Ramos (cell line): Measurements from ENCODE around the gene CNTNAP2.
"Not testable (repeated sequence)": the region's sequence is repeated elsewhere in the genome, so short reads cannot be mapped to it uniquely, and the experiment has no call there.

Source experiments
- in situ Hi-C: fragments of 300-500 bp; cut with MboI; formaldehyde crosslinking; loops from one replicate; pipeline ENCODE4 v1.14.3; 2022; ENCODE audit warnings: low sequenced_read_pairs; ENCODE audit not compliant: unreplicated experiment

Gene CNTNAP2

DNA sequence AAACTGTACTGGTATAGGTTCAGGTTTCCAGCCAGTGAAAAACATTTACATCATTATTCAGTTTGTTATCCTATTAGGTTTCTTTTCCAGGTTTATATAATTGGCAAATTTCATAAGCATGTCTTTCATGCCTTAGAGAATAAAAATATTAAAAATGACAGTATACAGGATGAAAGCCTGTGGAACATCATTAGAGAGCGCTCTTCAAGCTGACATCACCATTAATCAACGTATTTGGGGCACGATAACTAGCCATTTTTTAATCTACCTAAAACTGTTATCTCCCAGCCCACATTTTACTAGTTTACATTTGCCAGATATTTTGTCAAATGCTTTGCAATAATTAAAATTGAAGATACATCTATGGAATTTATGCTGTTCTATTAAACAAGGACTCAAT, 714.1 kb downstream of the CNTNAP2 start:
- in situ Hi-C loops: no loop called here

DNA sequence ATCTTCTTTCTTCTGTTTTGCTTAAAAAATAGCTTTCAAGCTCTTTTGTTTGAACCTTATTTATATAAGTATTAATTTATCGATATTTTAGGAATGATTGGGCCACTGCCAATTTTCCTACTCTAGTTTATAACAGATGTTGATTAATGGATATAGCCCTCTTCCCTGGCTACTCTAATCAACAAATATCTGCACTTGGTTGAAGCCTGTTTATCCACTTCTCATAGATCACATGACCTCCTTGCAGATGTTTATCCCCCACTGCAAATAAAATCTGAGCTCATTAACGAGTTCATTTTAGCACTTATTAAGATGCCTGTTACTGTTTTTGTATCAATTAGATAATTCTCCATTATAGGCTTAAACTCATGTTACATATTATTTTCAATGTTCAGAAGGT, 715.3 kb downstream of the CNTNAP2 start:
- in situ Hi-C loops: no loop called here

DNA sequence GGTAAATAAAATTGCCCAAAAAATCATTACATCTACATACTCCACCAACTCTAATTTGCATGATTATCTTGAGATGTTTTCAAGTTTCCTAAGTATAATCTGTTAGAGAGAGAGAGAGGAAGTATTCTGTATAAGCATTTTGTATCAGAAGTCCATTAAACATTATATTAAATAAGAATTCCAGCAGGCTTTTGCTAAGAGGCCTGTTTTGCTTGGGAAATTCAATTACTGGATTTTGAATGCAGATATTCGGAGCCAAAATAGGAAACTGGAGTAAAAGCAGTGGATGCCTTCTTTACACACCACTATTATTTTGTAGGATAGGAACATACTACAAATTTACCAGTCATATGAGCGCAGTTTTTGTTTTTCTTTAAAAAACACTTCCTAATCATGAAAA, 727.8 kb downstream of the CNTNAP2 start:
- in situ Hi-C loops: no loop called here

DNA sequence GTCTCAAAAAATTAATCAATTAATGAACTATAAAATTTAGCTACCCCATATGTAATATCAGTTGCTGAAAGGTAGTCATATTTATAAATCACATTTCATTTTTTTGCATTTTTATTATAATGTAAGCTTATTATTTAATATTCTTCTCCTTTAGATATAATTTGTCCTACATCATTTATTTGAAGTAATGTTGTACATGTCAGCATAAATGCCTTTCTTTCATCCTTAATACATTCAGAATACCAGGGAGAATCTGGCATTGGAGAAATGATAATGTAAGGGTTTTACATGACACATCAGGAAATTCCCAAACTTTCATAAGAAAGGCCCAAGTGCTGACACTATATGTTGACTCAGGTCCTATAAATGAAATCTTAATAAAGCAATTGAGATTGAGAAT, 742.1 kb downstream of the CNTNAP2 start:
- in situ Hi-C loops: no loop called here

DNA sequence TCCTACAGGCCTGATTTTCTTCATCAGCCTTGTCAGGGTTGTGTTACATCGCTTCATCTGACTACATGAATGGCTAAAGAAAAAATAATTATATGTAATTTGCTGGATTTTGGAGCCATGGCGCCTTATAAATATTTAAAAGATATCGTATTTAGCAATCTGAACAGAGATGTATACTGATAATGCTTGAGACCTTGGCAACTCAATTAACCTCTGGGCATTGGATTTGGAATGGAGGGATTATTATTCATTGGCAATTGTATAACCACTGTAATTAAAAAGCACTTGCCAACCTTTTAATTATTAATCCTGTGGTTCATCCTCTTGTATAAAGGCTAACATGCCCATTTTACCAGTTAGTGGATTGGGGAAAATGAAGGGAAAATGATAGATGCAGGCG, 745.1 kb downstream of the CNTNAP2 start:
- in situ Hi-C loops: no loop called here

DNA sequence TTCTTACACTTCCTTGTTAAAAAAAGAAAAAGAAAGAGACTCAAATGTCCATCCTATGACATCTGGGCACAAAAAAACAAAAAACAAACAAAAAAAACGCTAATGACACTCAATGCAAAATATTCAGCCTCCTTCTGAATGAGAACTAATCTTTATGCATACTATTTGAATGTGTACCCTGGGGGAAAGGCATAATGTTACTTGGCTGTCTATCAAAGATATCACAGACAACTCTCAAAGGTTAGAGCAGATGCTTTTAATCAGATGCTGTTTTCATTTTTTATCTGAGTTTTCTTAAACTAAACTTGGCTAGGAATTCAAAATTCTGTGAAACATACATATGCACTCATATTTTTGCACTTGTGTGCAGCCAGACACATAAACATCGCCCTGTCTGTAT, 745.8 kb downstream of the CNTNAP2 start:
- in situ Hi-C loops: no loop called here

DNA sequence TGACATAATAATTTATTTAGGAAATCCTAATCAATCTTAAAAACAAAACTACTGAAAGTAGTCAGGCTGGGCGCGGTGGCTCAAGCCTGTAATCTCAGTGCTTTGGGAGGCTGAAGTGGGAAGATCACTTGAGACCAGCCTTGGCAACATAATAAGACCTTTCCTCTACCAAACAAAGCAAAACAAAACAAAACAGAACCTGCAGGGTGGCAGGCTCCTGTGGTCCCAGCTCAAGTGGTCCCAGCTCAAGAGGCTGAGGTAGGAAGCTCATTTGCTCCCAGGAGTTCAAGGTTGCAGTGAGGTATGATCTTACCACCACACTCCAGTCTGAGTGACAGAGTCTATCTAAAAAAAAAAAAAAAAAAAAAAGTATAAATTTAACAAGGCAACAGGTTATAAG, 748.0 kb downstream of the CNTNAP2 start:
- in situ Hi-C loops: no loop called here

DNA sequence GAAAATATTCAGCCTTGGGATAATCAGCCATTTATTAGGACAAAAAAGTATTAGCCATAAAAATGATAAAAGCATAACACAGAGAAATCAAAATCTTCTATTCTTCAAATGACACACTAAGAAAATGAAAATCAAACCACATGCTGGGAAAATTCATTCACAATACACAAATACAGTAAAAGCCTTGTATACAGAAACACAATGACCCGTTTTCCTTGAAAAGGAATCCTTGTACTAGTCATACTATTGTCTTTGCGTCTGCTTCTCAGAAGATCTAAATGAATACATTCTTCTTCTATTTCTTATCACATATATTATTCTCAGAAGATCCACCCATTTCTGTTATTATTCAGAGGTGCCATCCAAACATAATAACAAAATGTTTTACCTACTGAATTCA, 749.1 kb downstream of the CNTNAP2 start:
- in situ Hi-C loops: no loop called here

DNA sequence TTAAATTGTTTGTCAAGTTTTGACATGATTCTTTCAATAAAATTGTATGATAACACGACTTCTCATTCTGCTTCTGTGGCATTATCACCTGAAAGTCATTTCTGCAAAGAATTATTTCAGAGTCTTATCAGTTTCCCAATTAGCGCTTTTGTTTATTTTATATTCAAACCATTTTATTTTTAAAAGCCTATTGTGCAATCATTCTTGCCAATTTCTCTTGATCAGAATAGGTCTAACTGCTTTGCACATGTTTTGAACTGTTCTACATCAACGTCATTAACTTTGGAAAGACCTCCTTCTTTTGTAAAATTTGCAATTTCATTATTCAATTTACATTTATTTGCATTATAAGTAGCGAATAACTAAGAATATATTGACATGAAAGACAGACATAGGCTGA, 758.1 kb downstream of the CNTNAP2 start:
- in situ Hi-C loops: no loop called here

DNA sequence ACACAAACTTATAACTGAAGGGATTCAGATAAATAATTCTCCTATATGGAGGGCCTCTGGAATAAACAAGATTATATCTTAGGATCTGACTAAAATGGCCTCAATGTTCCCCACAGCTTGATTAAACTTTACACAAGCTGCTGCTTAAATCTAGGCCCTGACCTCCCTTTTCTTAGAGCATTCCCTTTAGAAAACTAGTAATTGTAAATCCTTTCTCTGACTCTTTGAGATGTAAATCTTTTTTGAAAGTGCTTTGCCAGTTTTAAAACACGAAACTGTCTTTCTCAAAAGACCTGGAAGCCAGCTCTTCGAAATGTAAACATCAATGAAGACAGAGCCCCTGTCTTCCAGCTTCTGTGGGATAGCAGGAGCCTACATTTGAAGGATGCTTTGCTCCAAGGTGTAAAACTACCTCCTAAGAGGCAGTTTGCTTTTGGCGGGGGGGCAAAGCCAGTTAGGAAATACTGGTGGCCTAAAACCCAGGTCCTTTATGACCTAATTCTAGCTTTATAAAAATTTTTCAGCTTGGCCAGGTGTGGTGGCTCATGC, 758.7 kb downstream of the CNTNAP2 start:
- in situ Hi-C loops: no loop called here

DNA sequence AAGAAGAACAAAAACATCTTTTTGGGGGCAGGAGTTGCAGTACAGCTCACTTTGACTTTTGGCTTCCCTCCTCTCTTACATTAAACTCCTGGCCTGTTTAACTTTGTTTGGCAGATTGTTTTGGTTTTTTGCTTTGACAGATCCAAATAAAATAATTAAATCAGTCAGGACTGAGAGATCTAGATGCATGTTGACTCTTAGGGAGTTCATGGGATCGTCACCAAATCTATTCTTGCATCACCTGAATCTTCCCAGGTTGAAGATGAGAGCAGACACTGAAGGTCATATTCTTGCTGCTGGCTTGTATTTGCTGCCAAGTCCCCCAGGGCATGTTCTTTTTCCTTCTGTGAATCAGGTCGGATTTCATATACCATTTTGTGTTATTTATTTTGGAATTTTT, 759.4 kb downstream of the CNTNAP2 start:
- in situ Hi-C loops: no loop called here

DNA sequence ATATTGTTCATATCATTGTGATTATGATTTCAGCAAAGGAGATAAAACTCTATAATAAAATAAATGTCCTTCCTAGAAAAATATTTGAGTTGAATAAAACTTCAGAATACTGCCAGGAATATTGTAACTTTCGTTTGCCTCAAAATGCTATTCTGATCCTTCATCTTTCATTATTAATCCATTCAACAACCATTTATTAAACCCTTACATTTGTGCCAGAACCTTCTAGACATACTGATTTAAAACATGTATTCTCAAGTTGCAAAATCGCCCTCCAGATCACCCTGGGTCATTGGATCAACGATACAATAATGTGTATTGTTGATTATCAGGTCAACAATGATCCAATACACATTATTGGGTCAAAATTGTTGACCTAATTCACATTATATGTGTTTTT, 759.8 kb downstream of the CNTNAP2 start:
- in situ Hi-C loops: no loop called here

DNA sequence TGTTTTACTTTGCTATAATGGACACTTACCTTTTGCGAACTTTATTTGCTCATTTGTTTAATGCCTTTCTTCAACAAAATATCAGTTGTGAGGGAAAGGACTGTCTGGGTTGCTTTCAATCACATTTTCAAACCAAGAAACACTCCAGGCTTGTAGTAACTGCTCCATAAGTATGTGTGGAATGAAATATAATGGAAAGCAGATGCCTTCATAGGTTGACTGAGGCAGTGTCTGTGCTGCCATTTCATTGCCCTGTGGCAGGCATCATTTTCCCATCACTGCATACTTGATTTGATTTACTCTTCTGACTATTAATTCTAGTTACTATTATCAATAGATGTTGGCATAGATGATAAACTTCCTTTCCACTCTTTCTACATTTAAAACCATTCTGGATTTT, 762.3 kb downstream of the CNTNAP2 start:
- in situ Hi-C loops: no loop called here

DNA sequence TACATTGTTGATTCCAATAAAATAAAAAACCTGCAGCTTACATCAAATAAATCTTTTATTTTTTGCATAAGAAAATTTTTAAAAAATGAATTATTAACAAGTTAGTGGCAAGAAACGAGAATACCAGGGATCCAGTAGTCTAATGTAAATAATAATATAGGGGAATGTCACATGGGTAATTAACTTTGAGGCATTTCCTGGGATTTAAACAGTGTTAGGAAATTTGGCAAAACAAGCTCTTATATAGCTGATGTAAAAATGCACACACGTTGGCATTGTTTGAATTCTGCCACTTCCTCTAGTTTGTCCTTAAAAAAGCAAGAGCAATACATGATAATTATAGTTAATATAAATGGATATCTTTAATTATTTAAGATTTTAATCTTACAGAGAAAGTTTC, 768.6 kb downstream of the CNTNAP2 start:
- in situ Hi-C loops: no loop called here

DNA sequence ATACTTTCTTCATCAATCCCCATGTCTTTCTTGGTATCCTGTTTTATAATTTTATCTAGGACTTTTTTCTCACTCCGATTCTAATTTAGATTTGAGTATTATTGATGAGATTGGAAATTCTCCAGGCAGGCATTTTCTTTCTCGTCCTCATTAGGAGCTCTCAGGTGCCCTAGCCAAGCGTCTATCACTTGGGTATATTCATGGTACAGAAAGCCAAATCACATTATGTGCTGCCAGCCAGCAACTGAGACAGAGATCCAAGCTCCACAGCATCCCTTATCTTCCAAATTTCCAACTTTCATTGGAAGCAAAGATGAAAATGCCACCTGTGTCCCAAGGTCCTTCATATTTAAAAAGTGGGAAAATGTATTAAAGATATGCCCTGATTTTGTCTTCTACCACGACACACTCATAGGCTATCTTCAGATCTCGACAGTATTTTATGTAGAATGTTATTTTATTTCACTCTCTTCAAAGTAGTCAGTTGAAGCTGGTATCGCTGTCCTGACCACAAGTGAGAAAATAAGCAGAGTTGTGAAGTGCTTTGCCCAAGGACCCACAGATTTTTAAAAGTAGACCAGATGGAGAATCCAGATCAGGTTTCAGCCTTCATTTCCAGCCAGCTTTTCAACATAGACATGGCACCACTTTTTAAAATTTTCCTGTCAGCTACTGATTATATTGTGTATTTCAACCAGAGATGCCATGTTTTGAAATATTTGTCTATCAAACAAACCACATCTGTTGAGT, 773.4 kb downstream of the CNTNAP2 start:
- in situ Hi-C loops: no loop called here

DNA sequence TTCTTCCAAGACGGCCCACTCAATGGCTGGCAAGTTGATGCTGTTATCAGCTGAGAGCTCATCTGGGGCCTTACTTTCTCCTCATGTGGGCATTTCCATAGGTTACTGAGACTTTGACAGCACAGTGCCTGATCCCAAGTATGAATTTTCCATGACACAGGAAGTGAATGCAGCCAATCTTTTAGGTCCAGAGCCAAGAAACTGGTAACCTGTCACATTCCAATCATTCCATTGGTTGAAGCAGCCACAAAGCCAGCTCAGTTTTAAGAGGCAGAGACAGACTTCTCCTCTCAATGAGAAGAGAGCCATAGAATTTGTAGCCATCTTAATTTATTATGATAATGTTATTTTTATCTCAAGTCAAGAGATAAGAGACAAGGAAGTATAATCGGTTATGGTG, 775.5 kb downstream of the CNTNAP2 start:
- in situ Hi-C loops: no loop called here

DNA sequence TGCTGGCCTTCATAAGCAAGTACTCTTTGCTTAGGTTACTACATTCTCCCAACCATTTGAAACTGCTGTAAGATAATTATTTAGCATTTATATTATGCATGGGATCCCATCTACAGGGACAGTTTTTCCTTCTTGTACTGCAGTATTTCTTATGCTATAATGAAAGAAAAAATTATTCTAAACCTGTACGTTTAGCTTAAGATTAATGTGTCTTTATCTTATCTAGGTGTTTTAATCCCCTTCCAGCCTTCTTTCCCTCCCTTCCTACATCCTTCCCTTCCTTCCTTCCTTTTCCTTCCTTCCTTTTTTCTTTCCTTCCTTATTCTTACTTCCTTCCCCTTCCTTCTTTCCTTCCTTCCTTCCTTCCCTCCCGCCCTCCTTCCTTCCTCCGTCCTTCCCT, 778.3 kb downstream of the CNTNAP2 start:
- in situ Hi-C loops: no loop called here

DNA sequence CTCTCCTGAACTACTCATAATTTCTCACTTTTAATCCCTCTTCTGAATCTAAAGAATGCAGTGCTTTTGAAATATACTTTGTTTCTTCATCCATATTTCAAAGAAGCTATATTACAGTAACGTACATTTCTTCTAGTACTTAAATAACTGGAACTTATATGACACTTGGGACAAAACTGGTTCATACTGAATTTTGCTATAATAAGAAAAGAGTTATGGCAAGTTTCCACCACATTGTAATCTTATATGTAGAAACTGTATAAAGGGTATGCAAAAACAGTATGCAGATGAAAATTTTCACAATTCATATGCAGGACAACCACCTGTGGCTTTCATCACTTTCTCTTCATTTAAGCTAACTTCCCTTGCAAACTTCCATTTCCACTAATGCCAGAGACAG, 785.7 kb downstream of the CNTNAP2 start:
- in situ Hi-C loops: no loop called here

DNA sequence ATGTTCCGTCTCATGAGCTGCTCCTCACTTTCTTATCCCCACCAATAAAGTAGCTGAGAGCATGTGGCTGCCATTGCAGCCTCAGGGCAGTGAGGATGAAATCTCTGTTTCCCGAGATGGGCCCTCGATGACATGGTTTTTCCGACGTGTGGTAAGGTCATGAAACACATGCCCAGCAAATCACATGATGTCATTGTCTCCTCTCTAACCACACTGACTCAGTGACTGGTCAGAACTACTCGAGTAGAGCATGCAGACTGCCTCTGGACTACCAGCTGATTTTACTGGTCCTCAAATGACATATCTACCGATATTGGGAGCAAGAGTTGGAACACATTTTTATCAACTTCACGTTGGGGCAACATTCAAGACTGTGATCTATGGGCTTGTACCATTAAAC, 786.1 kb downstream of the CNTNAP2 start:
- in situ Hi-C loops: no loop called here

DNA sequence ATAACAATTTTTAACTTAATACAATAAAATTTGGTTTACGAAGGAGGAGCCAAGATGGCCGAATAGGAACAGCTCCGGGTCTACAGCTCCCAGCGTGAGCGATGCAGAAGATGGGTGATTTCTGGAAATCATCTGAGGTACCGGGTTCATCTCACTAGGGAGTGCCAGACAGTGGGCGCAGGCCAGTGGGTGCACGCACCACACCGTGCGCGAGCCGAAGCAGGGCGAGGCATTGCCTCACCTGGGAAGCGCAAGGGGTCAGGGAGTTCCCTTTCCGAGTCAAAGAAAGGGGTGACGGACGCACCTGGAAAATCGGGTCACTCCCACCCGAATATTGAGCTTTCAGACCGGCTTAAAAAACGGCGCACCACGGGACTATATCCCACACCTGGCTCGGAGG, 789.1 kb downstream of the CNTNAP2 start:
- in situ Hi-C loops: not testable (repeated sequence)

DNA sequence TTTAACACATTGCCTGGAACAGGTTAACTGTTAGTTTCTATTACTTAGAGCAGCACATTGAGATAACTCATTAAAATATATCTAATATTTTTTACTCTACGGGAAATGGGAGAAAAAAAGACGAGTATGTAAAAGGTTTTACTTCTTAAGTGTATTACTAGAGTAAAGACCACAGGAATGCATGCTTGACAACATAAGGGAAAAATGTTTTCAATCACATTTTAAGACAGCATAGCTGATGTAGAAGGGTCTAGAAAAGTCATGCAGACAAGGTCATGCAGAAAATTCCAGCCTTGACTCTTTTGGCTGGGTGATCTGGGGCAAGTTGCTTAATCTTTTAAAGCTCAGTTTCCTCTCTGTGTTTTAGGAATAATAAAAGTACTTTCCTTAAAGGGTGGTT, 806.2 kb downstream of the CNTNAP2 start:
- in situ Hi-C loops: no loop called here

DNA sequence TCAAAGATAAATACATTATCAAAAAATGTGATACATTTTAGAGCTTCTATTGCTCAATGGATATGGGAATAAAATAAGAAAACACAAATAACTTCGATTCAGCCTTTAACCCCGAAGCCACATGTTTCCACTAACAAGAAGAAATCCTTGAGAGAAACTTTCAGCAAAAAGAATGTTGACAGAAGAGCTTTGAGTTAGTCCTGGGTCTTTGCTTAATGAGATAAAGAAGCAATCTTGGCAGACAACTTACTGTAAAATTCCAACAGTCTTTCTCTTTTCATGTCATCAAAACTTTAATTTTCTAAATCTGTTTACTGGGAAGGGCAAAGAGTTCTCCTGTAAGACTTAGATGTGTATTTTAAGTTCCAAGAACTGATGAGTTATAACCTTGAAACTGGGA, 810.2 kb downstream of the CNTNAP2 start:
- in situ Hi-C loops: no loop called here
